HUDEP-2 (cell line): ENCODE measurements around the gene VWA5B2.
A peak's percentile ranks its signal among the peaks of the same experiment; 100 is the strongest.

Source experiments
- DNase-seq, 76 experiments: peaks; one replicate each; lab custom pipeline; 2025; ENCODE audit not compliant: unreplicated experiment in 76 of 76; lab: John Stamatoyannopoulos, UW

VWA5B2 gene

DNA sequence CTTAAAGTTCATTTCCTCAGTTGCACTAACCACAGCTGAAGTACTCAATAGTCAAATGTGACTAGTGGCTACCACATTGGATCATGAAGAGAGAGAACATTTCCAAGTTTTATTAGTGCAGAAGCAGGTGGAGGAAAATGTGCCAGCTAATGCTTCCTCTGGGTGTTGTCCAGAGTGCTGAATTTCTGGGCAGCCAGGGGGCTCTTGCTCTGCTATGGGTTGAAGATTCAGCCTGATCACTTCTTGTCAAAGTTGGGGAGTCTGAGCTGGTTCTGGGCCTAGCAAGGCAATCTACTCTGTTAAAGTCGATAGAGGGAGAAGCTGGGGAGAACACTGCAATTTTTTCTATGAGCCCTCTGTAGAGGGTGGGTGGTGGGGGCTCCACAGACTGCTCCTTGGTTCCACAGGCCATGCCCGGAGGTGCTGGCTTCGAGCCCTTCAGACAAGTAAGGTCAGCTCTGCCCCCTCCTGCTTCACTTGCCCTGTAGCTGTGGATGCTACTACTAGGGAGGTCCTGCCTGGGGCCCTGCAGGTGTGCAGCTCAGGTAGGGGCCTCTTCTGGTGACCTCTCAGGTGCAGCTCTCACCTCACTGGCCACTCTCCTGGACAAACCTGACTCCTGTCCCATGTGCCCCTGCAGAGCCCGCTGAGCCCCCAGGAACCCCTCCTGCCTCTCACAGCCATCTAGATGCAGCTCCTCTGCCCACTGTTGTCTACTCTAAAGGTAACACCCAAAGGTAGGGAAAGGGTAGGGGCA, 11.2 kb downstream of the VWA5B2 start:
- DNase-seq: peak in 3 of 76 experiments; percentile 7 to 34 (median 8)

DNA sequence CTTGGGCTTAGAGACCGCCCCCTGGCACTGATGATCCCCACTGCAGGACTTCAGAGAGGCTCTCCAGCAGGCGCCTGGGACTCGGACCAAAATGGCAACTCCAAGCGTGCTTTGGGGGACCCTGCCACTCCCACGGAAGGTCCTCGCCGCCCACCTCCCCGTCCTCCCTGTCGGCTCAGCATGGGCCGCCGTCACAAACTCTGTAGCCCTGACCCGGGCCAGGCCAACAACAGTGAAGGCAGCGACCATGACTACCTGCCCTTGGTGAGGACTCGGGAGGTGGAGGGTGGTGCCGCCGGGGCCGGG, 11.7 kb downstream of the VWA5B2 start:
- no peak for DNase-seq

- peak in 25 of 76 experiments; percentile 1 to 36 (median 20) for DNase-seq
Observed at GRCh38 chr3:184241447-184242296, 12.3 kb downstream of the VWA5B2 start.

GRCh38 chr3:184242297-184242685, 12.9 kb downstream of the VWA5B2 start:
- DNase-seq: no peak

DNA sequence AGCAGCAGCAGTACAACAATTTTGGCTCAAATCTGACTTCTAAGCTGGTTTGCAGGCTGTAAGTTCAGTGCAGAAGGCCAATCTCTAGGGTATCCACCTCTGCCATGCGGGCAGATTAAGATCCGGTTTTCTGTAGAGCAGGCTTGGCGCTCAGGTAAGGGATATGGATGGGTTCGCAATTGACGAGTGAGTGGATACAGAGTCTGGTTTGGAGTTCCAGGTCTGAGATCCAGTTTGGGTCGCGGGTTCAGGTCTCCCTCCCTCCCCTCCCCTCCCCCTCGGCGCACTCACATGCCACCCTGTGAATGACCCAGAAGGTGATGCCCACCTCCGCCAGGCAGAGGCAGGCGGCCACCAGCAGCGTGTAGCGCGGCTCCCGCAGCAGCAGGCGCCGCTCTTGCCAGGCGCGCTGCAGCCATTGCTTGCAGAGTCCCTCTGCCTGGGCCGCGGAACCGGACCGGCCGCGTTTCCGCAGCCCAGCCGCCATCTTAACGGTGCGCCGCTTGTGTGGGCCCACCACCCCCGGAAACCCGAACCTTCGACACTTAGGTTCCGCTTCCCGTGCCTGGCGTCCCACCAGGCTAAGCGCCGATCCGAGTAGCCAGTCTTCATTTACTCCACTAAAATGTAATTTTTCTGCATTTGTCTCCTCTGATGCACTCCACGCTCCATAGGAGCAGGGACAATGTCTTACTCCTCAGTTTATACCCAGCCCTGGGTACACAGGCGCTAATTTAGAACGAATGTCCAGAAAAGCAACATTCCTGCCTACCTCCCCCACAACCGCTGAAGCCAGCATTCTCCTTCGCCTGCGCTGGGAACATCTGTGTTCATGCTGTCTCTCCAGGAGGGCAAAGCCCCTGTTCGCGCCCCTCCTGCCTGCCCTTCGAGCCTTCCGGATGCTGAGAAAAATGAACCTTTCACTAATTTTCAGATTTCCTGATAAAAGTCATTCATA, 19.3 kb downstream of the VWA5B2 start, which contains the start of gene ALG3:
Gene ALG3 (minus strand): TSS at position 509 of the 958 bp plus-strand sequence. CDS start 22 bp downstream, at position 487.
- peak in 74 of 76 experiments; percentile 18 to 88 (median 76) for DNase-seq

- peak in 75 of 76 experiments; percentile 82 to 99 (median 96) for DNase-seq
Observed at GRCh38 chr3:184249412-184250166, 20.2 kb downstream of the VWA5B2 start, which contains the start of gene EEF1AKMT4. EEF1AKMT4 (plus strand) TSS chr3:184249672; CDS start chr3:184249695, 23 bp downstream.

DNA sequence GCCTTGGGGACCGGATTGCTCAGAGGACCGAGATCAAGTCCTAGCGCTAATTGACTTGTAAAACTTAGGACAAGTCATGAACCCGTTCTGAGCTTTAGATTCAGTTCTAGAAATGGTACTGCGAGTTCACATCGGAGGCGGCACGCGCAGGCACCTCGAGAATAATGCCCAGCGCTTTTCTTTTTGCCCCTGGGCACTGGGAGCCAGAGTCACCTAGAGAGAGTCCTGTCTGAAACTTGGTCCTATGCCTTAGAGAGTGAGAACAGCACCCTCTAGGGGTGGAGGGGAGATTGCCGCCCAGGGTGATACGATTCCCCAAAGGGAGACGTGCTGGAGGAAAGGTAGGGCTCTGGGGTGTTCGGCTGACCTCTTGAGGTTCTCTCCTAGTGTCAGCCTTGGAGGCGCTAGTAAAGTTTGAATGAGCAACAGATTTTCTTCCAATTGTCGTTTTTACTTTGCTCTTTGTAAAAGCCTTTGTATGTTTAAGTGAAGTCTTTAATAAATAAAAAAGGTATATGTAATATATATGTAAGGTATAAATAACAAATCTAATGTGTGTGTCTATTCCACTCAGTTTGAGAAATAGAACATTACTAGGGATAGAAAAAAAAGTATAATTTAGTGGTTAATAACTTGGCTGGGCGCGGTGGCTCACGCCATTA, 20.9 kb downstream of the VWA5B2 start:
- DNase-seq: peak in 75 of 76 experiments; percentile 7 to 96 (median 88)

GRCh38 chr3:184255291-184256039, 26.1 kb downstream of the VWA5B2 start:
- no peak for DNase-seq

DNA sequence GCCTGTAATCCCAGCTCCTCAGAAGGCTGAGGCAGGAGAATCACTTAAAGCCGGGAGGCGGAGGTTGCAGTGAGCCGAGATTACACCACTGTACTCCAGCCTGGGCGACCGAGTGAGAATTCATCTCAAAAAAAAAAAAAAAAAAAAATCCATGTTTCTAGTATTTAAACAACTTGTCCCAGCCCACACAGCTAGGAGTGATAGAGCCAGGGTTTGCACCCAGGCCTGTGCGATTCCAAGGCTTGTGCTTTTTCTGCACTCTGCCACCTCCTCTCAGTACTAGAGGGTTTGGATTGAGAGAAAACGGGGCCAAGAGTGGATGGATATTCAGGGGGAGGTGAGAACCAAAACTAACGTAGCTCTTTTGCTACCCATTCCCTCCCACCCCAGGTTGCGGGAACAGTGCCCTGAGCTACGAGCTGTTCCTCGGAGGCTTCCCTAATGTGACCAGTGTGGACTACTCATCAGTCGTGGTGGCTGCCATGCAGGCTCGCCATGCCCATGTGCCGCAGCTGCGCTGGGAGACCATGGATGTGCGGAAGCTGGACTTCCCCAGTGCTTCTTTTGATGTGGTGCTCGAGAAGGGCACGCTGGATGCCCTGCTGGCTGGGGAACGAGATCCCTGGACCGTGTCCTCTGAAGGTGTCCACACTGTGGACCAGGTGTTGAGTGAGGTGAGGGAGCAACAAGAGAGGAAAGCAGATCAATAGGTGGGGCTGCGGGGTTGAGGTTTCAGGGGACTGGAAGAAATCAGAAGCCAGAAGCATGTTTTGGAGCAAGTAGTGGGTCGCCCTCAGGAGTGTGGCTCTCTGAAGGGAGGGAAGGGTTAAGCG, 27.9 kb downstream of the VWA5B2 start:
- no peak for DNase-seq

DNA sequence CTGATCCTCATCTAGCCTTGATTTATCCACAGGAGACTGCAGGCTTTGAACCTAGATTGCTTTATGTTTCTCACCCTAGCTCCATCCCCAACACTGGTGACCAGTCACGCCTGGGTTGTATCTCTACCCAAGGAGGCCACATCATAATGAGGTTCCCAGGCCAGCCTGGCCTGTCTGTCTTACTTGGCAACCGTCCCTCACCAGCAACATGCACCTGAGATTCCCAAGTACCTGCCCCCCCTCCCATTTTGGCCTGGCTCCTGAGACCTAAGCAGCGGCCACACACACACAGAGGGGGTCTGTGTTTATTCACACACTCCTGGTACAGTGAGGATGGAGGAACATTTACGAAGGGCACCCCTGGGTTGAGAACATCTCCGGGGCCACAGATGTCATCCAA, 29.5 kb downstream of the VWA5B2 start:
- no peak for DNase-seq

DNA sequence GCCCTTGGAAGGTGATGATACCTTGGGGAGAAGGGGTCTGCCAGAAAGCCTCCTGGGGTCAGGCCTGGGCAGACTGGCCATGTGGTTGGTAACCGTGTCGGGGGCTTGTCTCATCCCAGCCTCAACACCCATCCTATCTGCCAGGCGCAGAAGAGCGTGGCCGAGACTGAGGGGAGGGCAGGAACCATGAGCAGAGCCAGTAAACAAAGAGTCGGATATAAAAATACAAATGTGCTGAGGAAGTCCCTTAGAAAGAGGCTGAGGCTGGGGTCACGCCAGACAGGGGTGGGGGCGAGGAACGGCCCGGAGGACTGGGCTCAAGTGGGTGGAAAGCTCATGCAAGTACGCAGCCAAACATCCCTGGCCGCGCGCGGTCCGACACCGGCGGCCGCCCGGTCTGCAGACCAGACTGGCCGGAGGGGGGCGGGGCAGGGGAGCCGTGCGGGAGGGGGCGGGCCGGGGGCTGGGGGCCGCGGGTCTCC, 30.1 kb downstream of the VWA5B2 start:
- no peak for DNase-seq

DNA sequence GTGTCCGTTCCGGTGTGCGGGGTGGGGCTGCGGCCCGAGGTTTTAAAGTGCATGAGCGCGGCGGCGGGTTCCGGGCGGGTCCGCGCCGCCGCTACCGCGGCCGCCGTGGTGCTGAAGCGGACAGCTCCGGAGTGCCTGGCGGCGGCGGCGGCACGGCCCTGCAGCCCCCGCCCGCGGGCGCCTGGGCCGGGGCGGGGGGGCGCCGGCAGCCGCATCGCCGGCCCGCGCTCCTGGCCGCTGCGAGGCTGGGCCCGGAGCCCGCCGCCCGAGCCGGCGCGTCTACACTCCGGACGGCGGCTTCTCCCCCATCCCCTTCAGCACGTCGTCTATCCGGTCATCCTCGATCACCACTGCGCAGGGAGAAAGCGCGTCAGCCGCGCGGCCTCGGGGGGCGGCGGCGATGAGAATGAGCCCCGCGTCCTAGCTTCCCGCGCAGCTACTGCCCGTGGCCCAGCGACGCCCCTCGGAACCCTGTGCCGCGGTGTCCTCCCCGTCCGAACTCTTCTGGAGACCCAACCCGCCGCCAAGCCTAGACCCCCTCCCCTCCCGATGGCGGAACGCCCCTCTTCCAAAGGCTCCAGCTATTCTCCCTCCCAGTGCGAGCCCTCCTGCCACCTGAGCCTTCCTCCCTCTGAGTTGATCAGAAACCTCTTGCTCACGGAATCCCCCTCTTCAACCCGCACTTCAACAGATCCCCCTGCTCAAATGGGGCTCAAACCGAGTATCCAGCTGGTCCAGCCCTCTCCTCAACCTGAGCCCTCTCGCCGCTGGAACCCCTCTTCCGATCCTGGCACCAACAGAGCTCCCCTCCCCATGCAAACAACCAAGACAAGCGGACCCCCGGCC, 30.7 kb downstream of the VWA5B2 start:
- peak in 8 of 76 experiments; percentile 4 to 28 (median 14) for DNase-seq

DNA sequence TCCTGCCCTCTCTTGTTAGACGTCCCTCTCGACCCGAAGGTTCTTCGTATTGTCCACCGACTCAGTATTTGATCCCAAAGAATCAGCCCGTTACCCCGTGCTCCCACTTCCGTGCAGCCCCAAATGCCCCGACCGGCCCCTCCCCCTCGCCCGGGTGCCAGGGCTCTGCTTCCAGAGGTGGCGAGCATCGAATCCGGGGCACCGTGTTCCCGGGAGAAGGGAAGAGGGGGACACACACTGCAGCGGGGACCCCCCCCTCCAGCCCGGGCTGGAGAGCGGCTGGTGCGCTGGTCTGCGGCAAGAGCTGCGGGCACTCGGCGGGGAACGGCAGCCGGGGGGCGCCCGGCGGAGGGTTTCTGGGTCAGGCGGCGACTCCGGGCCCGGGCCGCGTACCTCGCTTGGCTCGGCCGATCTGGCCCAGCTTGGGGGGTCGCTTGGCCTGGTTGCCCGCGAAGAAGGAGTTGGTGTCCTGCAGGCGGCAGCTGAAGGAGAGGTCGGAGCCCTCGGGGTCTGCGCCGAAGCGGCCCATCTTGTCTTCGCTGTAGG, 31.4 kb downstream of the VWA5B2 start:
- DNase-seq: no peak

DNA sequence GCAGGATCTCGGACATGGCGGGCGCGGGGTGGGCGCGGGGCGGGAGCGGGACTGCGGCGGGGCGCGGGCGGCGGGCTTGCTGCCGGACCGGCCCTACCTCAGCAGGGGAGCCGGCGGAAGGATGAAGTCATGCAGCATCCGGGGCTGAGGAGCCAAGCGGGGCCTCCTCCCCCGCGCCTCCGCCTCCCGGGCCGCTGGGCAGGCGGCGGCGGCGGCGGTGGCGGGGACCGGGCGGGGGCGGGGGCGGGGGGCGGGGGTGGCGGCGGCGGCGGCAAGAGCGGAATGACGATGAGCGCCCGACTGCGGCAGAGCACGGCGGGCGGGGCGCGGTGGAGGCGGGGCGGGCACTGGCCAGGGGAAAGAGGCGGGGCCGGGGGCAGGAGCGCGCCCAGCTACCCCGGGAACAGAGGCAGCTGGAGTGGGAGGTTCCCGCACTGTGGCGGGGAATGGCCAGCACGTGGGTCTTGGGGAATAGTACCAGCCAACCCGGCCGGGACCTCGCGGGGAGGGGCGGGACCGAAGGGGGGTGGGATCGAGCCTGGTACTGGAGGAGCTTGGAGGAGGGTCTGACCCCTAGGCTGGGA, 32.0 kb downstream of the VWA5B2 start, which contains the start of gene CAMK2N2:
Gene CAMK2N2 (minus strand): TSS at position 284 of the 584 bp plus-strand sequence. CDS start 268 bp downstream, at position 16.
- DNase-seq: peak in 32 of 76 experiments; percentile 4 to 52 (median 22)

- peak in 1 of 76 experiments; percentile 9 for DNase-seq
Observed at GRCh38 chr3:184261854-184262763, 32.7 kb downstream of the VWA5B2 start.
